Lower leg skin (tissue), 4 donors: ENCODE measurements around the gene IL1RN. TPM values are rescaled to one million over a fixed set of nuclear protein-coding genes. Genes with fewer than 3 reads are reported as not detected.

ENCODE experiments used
- total RNA-seq, 4 donors: library from RNA; depleted of rRNA; stranded (reverse); fragments of >200 nt; gene quantifications; one replicate each; pipeline ENCODE4 v1.1.0, GENCODE V29; 2016

The IL1RN gene
- total RNA-seq, 4 donors from 2014 or later: 120 to 178 (median 132) TPM

Other genes starting within 250 kb of the IL1RN start
- gene IL37, start 216.4 kb upstream of the IL1RN start, total RNA-seq: 100 to 1,000 TPM; 132 to 315 (median 147) TPM
- 10 to 100 TPM; 19.1 to 65.1 (median 24.5) TPM for gene IL36G, start 149.6 kb upstream of the IL1RN start, total RNA-seq
- not detected for gene IL36A, start 122.1 kb upstream of the IL1RN start, total RNA-seq
- 10 to 100 TPM in 1 of 4 donors, 1 to 10 TPM in 3; 2.3 to 11.9 (median 7.6) TPM for gene IL36B, start 74.7 kb upstream of the IL1RN start, total RNA-seq
- gene IL36RN, start 68.4 kb upstream of the IL1RN start, total RNA-seq: 100 to 1,000 TPM in 1 of 4 donors, 10 to 100 TPM in 3; 51.0 to 121 (median 96.2) TPM
- gene IL1F10, start 59.6 kb upstream of the IL1RN start, total RNA-seq: 10 to 100 TPM in 3 of 4 donors, 1 to 10 TPM in 1; 8.3 to 41.6 (median 20.1) TPM
- 10 to 100 TPM; 58.1 to 99.2 (median 87.6) TPM for gene PSD4, start 46.4 kb downstream of the IL1RN start, total RNA-seq
- gene PAX8, start 151.3 kb downstream of the IL1RN start, total RNA-seq: 1 to 10 TPM in 3 of 4 donors, under 1 TPM in 1; 0.91 to 5.2 (median 4.3) TPM